ENCODE measurements around the gene PKN3.
"Not testable (repeated sequence)": the region's sequence is repeated elsewhere in the genome, so short reads cannot be mapped to it uniquely, and the experiment has no call there.

Gene PKN3

DNA sequence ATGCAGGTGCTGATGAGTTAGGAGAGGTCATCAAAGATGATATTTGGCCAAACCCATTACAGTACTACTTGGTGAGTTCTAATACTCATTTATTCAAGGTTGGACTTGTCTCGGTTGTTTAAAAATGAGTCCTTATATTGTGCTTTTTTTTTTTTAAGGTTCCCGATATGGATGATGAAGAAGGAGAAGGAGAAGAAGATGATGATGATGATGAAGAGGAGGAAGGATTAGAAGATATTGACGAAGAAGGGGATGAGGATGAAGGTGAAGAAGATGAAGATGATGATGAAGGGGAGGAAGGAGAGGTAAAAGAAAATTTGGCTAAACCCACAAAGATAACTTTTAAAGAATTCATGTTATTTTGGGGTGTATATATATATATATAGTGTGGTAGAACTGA lies 8.6 kb upstream of the PKN3 start:
- not testable (repeated sequence) for DNase-seq (ENCODE audit: low read depth)

DNA sequence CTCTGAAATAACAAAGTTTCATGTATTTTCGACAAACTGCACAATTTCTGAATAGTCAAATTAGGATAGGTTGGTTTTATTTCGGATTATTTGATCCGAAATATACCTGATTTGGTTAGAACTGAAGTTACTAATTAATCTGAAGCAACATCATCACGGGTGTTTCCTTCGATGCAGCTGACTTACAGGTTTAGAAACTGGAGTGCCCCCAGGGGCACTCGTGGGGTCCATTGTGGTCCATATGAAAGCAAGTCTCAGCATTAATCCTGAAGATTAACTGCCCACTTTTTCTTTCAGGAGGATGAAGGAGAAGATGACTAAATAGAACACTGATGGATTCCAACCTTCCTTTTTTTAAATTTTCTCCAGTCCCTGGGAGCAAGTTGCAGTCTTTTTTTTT lies 8.0 kb upstream of the PKN3 start:
- no peak for DNase-seq (ENCODE audit: low read depth)

DNA sequence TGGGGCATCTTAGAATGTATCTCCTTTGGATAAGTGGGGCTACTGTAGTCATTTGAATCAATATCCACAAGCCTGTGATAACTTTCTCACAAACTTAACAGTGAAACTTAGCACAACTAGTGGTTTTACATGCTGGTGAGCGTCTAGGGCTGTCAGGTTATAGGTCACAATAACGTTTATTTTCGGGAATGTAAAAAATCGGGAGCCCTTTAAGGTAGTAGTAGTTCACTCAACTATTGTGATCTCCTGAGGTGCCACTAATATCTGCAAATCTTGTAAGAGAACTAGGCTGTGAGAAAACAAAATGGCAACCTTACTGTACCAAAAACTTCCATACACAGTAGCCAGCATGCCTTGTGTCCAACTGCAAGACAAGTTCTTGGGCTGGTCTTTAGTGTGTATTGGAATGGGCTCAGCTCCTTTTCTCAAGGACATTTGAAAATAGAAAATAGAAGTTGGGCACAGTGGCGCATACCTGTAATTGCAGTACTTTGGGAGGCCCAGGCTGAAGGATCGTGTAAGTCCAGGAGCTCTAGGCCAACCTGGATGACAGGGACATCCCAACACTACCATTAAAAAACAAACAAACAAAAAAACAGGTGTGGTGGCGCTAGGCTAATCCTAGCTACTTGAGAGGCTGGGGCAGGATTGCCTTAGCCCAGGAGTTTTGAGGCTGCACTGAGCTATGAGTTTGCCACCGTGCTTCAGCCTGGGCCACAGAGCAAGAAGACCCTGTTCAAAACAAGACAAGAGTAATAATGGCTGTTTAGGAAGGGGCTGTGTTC lies 5.2 kb upstream of the PKN3 start:
- DNase-seq (ENCODE audit: low read depth): no peak

GRCh38 chr9:128699096-128699795 lies 3.1 kb upstream of the PKN3 start:
- not testable (repeated sequence) for DNase-seq (ENCODE audit: low read depth)

DNA sequence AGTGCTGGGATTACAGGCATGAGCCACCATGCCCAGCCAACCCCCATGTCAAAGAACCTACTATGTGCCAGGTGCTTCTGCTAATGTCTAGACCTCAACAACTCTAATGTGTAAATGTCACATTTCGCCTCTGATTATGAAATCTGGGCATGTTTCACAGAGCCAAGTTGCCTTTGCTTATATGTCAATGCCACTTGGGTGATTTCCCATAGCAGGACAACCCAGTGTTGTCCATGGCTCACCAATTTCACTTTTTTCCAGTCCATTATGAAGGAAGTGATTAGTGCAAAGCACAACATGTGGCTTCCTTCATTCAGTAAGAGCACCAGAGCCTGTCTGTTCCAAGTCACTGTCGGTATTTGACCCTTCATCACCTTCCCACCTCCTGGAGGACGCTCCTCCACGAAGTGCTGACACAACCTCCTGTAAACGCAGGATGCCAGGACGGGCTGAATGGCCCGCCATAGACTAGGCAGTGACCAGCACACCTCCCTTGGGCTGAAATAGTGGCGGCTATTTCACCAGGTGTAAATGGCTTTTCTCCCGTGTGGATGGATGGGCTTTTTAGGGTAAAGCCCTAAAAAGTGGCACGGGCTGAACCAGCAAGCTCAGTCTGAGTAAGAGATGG lies 962 bp upstream of the PKN3 start:
- DNase-seq (ENCODE audit: low read depth): no peak

DNA sequence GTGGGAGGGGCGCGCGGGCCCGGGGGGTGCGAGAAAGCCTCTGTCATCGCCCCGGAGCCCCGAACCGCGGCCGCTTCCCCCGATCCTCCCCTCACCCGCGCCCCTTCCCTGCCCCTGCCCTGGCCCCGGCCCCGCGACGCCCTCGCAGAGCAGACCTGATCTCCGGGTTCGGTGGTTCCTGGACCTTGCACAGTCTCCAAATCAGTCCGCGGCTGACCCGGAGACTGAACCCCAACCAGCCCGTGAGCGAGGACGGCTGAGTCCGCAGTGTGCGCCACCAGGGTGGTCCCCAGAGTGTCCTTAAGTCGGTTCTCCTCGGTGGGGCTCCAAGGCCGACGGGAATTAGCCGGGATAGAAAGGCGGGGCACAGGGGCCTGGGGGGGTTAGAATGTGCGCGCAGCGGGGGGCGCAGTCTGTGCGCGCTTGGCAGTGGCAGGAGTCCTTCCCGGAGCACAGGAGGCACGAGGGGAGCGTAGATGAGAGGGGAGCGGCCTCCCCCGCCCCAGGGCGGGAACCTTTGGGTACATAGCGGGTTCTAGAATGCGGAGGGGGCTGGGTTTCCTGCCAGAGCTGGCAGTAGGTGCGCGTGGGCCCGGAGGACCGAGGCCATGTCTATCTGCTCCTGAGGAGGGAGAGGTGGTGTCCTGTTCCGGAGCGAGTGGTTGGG lies 779 bp downstream of the PKN3 start:
- DNase-seq (ENCODE audit: low read depth): no peak

DNA sequence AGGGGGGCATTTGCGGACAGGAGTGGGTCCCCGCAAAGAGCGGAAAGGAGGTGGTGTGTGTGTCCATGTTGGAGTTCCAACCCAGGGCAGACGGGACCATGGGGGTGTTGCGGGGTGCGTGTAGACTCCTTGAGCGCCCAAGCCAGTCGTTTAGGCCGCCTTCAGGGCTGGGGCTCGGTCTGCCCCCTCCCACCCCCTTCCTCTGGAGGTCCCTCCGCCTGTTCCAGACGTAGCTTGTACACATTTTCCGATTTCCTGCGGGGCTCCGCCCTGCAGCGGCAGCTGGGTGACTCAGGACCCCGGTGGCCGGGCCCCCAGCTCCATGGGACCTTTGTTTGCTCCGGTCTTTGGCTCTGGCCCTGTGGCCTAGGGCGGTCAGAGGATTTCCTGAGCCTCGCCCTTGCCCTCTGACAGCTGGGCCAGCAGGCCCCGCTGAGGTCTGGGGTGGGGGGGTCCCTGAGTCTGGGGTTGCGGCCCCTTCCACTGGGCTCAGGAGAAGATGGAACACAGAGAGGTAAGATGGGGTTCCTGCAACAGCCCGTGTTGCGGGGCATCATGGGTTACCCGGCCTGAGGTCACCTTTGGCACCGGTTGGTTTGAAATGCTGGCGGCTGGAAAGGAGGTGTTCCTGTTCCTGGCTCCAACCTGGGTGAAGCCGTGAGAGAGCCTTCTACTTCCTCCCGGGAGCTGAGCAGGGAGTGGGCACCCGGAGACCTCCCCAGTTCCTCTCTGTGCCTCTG lies 1.5 kb downstream of the PKN3 start:
- DNase-seq (ENCODE audit: low read depth): no peak

- DNase-seq (ENCODE audit: low read depth): no peak
These were observed 2.0 kb downstream of the PKN3 start for GRCh38 chr9:128704356-128704670.

DNA sequence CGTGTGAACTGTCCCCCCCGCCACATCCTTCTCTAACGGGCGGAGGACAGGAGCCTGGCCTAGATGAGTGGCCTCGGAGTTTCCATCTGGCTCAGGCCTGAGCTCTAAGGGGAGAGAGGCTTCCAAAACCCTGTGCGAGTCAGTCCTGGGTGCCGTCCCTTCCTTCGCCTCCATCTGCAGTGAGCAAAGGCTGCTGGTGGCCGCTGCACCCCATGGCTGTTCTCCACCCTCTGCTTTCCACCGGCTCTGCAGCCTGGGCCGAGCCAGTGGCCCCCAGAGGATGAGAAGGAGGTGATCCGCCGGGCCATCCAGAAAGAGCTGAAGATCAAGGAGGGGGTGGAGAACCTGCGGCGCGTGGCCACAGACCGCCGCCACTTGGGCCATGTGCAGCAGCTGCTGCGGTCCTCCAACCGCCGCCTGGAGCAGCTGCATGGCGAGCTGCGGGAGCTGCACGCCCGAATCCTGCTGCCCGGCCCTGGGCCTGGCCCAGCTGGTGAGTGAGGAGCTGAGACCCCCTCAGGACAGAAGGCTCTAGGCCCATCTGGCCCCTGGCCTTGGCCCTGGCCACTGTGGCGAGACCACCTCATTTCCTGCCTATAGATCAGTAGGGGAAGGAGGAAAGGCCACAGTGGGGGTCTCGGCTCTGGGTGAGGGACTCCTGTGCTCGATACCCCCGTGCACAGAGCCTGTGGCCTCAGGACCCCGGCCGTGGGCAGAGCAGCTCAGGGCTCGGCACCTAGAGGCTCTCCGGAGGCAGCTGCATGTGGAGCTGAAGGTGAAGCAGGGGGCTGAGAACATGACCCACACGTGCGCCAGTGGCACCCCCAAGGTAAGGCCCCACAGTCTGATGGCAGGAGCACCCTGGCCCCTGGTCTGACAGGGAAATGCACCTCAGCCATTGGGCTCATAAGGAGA lies 3.0 kb downstream of the PKN3 start:
- DNase-seq (ENCODE audit: low read depth): no peak

GRCh38 chr9:128706045-128706444 lies 3.7 kb downstream of the PKN3 start:
- DNase-seq (ENCODE audit: low read depth): no peak

- no peak for DNase-seq (ENCODE audit: low read depth)
These were observed 4.5 kb downstream of the PKN3 start for GRCh38 chr9:128706671-128707381.

- DNase-seq (ENCODE audit: low read depth): no peak
These were observed 5.1 kb downstream of the PKN3 start for GRCh38 chr9:128707446-128707845.

DNA sequence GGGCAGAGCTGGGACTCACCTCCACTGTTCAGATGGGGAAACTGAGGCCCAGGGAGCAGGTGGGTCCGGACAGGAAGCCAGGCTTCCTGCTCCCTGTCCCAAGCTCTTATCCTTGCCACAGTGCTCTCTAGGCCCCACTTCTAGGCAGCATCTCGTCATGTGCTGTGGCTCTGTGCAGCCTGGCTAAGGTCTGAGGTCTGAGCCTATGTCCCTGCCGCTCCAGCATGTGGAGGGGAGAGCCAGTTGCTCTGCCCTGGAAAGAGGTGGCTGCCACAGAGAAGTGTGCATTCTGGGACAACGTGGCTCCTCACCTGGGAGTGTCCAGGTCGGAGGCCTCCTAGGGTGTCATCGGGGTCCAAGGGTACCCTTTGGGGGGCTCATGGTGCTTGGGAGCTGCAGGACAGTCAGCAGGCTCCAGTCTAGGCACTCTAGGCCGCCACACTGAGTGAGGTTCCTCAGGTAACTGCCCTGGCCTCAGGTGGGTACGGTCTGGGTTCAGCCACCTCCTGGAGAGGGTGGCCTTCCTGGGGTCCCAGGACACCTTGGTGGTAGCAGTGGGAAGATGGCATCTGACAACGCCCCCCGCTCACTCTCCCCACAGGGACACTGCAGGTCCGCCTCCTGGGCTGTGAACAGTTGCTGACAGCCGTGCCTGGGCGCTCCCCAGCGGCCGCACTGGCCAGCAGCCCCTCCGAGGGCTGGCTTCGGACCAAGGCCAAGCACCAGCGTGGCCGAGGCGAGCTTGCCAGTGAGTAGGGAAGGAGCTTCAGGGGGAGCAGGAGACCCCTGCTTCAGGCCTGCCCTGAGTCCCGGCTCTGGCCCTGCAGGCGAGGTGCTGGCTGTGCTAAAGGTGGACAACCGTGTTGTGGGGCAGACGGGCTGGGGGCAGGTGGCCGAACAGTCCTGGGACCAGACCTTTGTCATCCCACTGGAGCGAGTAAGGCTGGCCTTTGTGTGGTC lies 10.4 kb downstream of the PKN3 start:
- DNase-seq (ENCODE audit: low read depth): no peak

DNA sequence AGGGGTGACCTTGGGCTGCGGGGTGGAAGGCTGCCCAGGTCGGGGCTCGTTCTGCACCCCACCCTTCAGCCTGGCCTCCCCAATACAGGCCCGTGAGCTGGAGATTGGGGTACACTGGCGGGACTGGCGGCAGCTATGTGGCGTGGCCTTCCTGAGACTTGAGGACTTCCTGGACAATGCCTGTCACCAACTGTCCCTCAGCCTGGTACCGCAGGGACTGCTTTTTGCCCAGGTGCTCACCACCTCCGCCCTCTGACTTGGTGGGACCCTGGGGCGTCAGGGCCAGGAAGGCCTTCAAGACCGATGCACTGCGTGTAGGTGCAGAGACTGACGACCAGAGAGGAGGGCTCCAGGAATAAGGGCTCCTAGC lies 11.1 kb downstream of the PKN3 start:
- no peak for DNase-seq (ENCODE audit: low read depth)

DNA sequence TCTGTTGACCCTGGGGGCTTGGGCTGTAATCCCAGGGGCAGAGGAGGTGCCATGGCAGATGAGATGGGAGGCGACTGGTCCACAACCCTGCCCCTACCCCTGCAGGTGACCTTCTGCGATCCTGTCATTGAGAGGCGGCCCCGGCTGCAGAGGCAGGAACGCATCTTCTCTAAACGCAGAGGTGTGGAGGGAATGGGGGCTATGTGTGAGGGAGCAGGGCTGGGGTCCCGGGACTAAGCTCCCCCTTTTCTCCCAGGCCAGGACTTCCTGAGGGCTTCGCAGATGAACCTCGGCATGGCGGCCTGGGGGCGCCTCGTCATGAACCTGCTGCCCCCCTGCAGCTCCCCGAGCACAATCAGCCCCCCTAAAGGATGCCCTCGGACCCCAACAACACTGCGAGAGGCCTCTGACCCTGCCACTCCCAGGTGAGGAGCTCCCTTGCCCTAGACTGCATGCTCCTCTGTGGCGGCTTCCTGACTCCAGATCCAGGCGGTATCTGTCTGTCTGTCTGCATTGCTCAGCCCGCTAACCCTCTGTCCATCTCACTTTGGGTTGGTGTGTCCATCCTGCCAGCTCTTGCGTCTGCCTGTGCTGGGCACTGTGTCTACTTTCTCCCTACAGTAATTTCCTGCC lies 11.8 kb downstream of the PKN3 start:
- DNase-seq (ENCODE audit: low read depth): no peak

DNA sequence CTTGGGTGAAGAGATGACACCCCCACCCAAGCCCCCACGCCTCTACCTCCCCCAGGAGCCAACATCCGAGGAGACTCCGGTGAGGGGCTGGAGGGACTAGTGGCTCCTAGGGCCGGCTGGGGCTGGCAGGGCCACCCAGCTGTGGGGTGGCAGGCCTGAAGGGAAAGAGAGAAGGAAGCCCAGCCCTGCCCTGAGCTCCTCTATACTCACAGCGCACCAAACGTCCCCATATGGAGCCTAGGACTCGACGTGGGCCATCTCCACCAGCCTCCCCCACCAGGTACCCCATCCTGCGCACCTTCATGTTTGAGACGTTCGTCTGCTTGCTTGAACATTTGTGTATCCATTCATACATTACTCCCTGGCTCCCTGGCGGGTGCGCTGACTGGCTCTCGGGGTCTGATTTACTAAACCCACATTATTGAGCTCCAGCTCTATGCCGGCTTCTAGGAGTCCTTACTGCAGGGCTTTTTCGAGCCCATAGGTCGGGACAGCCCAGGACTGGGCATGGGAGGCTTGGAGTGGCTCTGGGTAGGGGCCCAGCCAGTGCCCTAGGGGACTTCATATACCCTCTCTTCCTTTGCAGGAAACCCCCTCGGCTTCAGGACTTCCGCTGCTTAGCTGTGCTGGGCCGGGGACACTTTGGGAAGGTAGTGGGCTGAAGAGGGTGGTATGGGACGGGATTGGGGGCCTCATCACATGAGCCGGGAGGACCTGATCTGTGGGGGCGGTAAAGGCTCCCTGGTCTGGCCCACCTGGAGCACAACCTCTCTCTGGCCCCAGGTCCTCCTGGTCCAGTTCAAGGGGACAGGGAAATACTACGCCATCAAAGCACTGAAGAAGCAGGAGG lies 12.5 kb downstream of the PKN3 start:
- no peak for DNase-seq (ENCODE audit: low read depth)

DNA sequence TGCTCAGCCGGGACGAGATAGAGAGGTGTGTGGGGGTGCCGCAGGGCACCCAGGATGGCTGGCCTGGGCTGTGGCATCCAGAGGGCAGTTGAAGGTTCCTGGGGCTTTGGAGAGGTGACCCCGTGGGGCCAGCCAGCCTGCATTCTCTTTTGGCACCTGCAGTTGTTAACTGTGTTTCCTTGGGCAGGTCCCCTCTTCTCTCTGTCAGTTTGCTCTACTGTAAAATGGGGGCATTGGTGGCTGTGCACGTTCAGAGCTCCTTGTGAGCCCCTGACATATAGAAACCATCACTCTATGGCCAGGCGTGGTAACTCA lies 13.1 kb downstream of the PKN3 start:
- DNase-seq (ENCODE audit: low read depth): no peak
